PC-9 (cell line): Measurements from ENCODE around the gene SELENOS.

ENCODE experiments used
- EZH2 ChIP-seq: fragments of 200-600 bp; sonication (generic); IDR thresholded peaks from 2 replicates; pipeline ENCODE4 v1.8.0; 2017; ENCODE audit warnings: antibody characterized with exemption, low read depth
- TF ChIP-seq, protein P1 (sequence below): fragments of 200-600 bp; sonication (generic); conservative IDR thresholded peaks from 2 replicates; pipeline ENCODE4 v1.6.1; 2017; ENCODE audit warnings: mixed run types, antibody characterized with exemption, mild to moderate bottlenecking, moderate library complexity

DNA sequence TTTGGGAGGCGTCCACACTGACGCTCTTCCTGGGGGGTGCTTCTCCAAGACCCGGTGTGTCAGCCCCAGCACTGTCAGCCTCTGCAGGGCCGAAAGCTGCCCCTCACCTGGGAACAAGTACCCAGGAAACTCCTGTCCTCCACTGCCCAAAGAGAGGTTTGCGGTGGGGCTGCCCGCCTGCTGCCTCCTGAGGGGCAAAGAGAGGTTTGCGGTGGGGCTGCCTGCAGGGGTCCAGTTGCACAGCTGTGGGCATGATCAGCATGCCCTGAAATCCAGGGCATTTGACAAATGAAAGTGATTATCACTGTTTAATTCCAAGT is 32.8 kb upstream of the SELENOS start:
- TF ChIP-seq, protein P1, sequence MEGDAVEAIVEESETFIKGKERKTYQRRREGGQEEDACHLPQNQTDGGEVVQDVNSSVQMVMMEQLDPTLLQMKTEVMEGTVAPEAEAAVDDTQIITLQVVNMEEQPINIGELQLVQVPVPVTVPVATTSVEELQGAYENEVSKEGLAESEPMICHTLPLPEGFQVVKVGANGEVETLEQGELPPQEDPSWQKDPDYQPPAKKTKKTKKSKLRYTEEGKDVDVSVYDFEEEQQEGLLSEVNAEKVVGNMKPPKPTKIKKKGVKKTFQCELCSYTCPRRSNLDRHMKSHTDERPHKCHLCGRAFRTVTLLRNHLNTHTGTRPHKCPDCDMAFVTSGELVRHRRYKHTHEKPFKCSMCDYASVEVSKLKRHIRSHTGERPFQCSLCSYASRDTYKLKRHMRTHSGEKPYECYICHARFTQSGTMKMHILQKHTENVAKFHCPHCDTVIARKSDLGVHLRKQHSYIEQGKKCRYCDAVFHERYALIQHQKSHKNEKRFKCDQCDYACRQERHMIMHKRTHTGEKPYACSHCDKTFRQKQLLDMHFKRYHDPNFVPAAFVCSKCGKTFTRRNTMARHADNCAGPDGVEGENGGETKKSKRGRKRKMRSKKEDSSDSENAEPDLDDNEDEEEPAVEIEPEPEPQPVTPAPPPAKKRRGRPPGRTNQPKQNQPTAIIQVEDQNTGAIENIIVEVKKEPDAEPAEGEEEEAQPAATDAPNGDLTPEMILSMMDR, result no peak
- TF ChIP-seq EZH2, result no peak
